Vagina (tissue), 2 donors: ENCODE results near the gene DENND1A. TPM values are rescaled to one million over a fixed set of nuclear protein-coding genes. Genes with fewer than 3 reads are reported as not detected.
"Not testable (repeated sequence)": the region's sequence is repeated elsewhere in the genome, so short reads cannot be mapped to it uniquely, and the experiment has no call there.

Experiments
- DNase-seq, 2 donors: peaks; one replicate each; pipeline ENCODE4 v3.0.0-alpha.2; 2017; ENCODE audit errors: extremely low spot score in 2 of 2
- H3K27ac ChIP-seq: fragments of 200-600 bp; sonication (generic); one replicate; pipeline ENCODE4 v1.5.1; 2019
- H3K27me3 ChIP-seq: fragments of 200-600 bp; sonication (generic); one replicate; pipeline ENCODE4 v1.5.1; 2019
- H3K36me3 ChIP-seq, 2 donors: fragments of 200-600 bp; sonication (generic); one replicate each; pipeline ENCODE4 v1.5.1; 2017 to 2019
- H3K4me1 ChIP-seq: fragments of 200-600 bp; sonication (generic); one replicate; pipeline ENCODE4 v1.5.1; 2019
- H3K4me3 ChIP-seq, 2 donors: fragments of 200-600 bp; sonication (generic); 1 replicate in 1 of 2; 2 replicates in 1 of 2; pipeline ENCODE4 v1.5.1; 2016 to 2019
- H3K9me3 ChIP-seq: fragments of 200-600 bp; sonication (generic); one replicate; pipeline ENCODE4 v1.5.1; 2019
- CTCF ChIP-seq, 3 experiments: fragments of 450-650 bp in 2 of 3; fragments of 200-600 bp in 1 of 3; sonication (generic) in 1 of 3; IDR thresholded peaks; one replicate each; pipeline ENCODE4 v1.5.1; 2017 to 2019; ENCODE audit warnings: antibody characterized with exemption in 3 of 3, mild to moderate bottlenecking in 2 of 3, moderate library complexity in 2 of 3
- POLR2A ChIP-seq, 2 donors: fragments of 450-650 bp; IDR thresholded peaks; one replicate each; pipeline ENCODE4 v1.6.1; 2017; ENCODE audit warnings: antibody characterized with exemption in 2 of 2, mild to moderate bottlenecking in 2 of 2, moderate library complexity in 2 of 2
- POLR2AphosphoS5 ChIP-seq, 2 donors: sonication (generic); formaldehyde crosslinking; IDR thresholded peaks; one replicate each; pipeline ENCODE4 v1.9.0; 2017; ENCODE audit warnings: antibody characterized with exemption in 2 of 2, mild to moderate bottlenecking in 2 of 2, low read depth in 1 of 2; ENCODE audit not compliant: insufficient read depth in 1 of 2
- intact Hi-C: fragments of 100-400 bp; cut with DNase I; formaldehyde crosslinking; loops from one replicate; pipeline ENCODE4 v1.15.1; 2023
- total RNA-seq: library from RNA; depleted of rRNA; stranded (reverse); fragments of >200 nt; gene quantifications from one replicate; pipeline ENCODE4 v1.2.3, GENCODE V29; 2016

Gene DENND1A
- total RNA-seq, 1 donor from 2014 or later = 20.4 TPM

- Histone ChIP-seq H3K27ac (no peak overlapping the region), H3K36me3 (no peaks in the 10 kb centered on the region), H3K27me3 (no peaks in the 10 kb centered on the region), H3K4me1 (peaks cover 6% of the 10 kb centered on the region), H3K9me3 (no peaks in the 10 kb centered on the region), H3K4me3 (no peak overlapping the region)
- DNase-seq = no peak
- intact Hi-C loops = no loop called here
- TF ChIP-seq POLR2A (IDR thresholded peaks at IDR 0.05) (no peak), POLR2AphosphoS5 (IDR thresholded peaks at IDR 0.05; ENCODE audit: insufficient read depth in 1 of 2, low read depth in 1 of 2) (no peak), CTCF (IDR thresholded peaks at IDR 0.05) (no peak)
Observed at GRCh38 chr9:123640792-123641222, 289.1 kb downstream of the DENND1A start.

- Histone ChIP-seq H3K36me3 (no peaks in the 10 kb centered on the region), H3K9me3 (no peaks in the 10 kb centered on the region), H3K27ac (no peak overlapping the region), H3K4me1 (peaks cover 6% of the 10 kb centered on the region), H3K4me3 (no peak overlapping the region), H3K27me3 (no peaks in the 10 kb centered on the region)
- TF ChIP-seq POLR2A (IDR thresholded peaks at IDR 0.05) = no peak
- no peak for TF ChIP-seq POLR2AphosphoS5 (IDR thresholded peaks at IDR 0.05; ENCODE audit: insufficient read depth in 1 of 2, low read depth in 1 of 2)
- TF ChIP-seq CTCF (IDR thresholded peaks at IDR 0.05) = no peak
- intact Hi-C loops = no loop called here
- no peak for DNase-seq
Observed at GRCh38 chr9:123639743-123640142, 290.2 kb downstream of the DENND1A start.

- intact Hi-C loops = no loop called here
- Histone ChIP-seq H3K4me1 (peaks cover 6% of the 10 kb centered on the region), H3K9me3 (no peaks in the 10 kb centered on the region), H3K27me3 (no peaks in the 10 kb centered on the region), H3K27ac (no peak overlapping the region), H3K4me3 (peak overlapping the region in 1 of 2 donors; percentile 16), H3K36me3 (no peaks in the 10 kb centered on the region)
- DNase-seq = no peak
- TF ChIP-seq POLR2A (IDR thresholded peaks at IDR 0.05) (no peak), POLR2AphosphoS5 (IDR thresholded peaks at IDR 0.05; ENCODE audit: insufficient read depth in 1 of 2, low read depth in 1 of 2) (no peak), CTCF (IDR thresholded peaks at IDR 0.05) (no peak)
Observed at GRCh38 chr9:123637945-123638634, 291.8 kb downstream of the DENND1A start.

- no peaks in the 10 kb centered on the region for H3K9me3 ChIP-seq
- DNase-seq = no peak
- no peaks in the 10 kb centered on the region for H3K27me3 ChIP-seq
- H3K4me3 ChIP-seq = peak overlapping the region in 1 of 2 donors; percentile 16
- H3K36me3 ChIP-seq = no peaks in the 10 kb centered on the region
- H3K27ac ChIP-seq = no peak overlapping the region
- H3K4me1 ChIP-seq = peaks cover 6% of the 10 kb centered on the region
- intact Hi-C loops = no loop called here
- no peak for TF ChIP-seq POLR2A (IDR thresholded peaks at IDR 0.05)
- no peak for TF ChIP-seq POLR2AphosphoS5 (IDR thresholded peaks at IDR 0.05; ENCODE audit: insufficient read depth in 1 of 2, low read depth in 1 of 2)
Observed at GRCh38 chr9:123637606-123637944, 292.4 kb downstream of the DENND1A start.

GRCh38 chr9:123636805-123637204, 293.1 kb downstream of the DENND1A start:
- H3K4me1 ChIP-seq, H3K9me3 ChIP-seq, H3K36me3 ChIP-seq, H3K27me3 ChIP-seq, H3K27ac ChIP-seq, H3K4me3 ChIP-seq, DNase-seq, intact Hi-C loops: not testable (repeated sequence)

- Histone ChIP-seq H3K27me3 (no peaks in the 10 kb centered on the region), H3K27ac (no peak overlapping the region), H3K4me3 (no peak overlapping the region), H3K4me1 (peaks cover 3% of the 10 kb centered on the region), H3K9me3 (no peaks in the 10 kb centered on the region), H3K36me3 (no peaks in the 10 kb centered on the region)
- no peak for TF ChIP-seq POLR2A (IDR thresholded peaks at IDR 0.05)
- no peak for TF ChIP-seq POLR2AphosphoS5 (IDR thresholded peaks at IDR 0.05; ENCODE audit: insufficient read depth in 1 of 2, low read depth in 1 of 2)
- no peak for TF ChIP-seq CTCF (IDR thresholded peaks at IDR 0.05)
- DNase-seq = no peak
- intact Hi-C loops = no loop called here
Observed at GRCh38 chr9:123631862-123632261, 298.1 kb downstream of the DENND1A start.
